NCI-H82 (cell line): ENCODE data around the gene SYT8.
A peak's percentile ranks its signal among the peaks of the same experiment; 100 is the strongest.

Source experiments
- DNase-seq: peaks from one replicate; lab custom pipeline; 2025; lab: John Stamatoyannopoulos, UW

Gene SYT8

GRCh38 chr11:1860108-1860507, 25.3 kb downstream of the SYT8 start:
- DNase-seq = no peak

GRCh38 chr11:1861435-1862411, 26.9 kb downstream of the SYT8 start:
- no peak for DNase-seq

- DNase-seq = no peak
These were observed 28.0 kb downstream of the SYT8 start for GRCh38 chr11:1862588-1863351.

GRCh38 chr11:1863352-1864216, 28.8 kb downstream of the SYT8 start:
- DNase-seq = no peak

GRCh38 chr11:1864231-1864630, 29.4 kb downstream of the SYT8 start:
- DNase-seq = no peak

GRCh38 chr11:1864831-1865665, 30.3 kb downstream of the SYT8 start:
- no peak for DNase-seq

GRCh38 chr11:1866226-1866625, 31.4 kb downstream of the SYT8 start:
- DNase-seq = no peak

- DNase-seq = no peak
These were observed 32.0 kb downstream of the SYT8 start for GRCh38 chr11:1866776-1867175.

GRCh38 chr11:1867381-1867780, 32.6 kb downstream of the SYT8 start:
- DNase-seq = no peak

GRCh38 chr11:1868056-1868635, 33.4 kb downstream of the SYT8 start:
- DNase-seq = no peak

GRCh38 chr11:1868636-1869291, 34.0 kb downstream of the SYT8 start:
- DNase-seq = no peak

- peak; percentile 32 for DNase-seq
These were observed 34.9 kb downstream of the SYT8 start for GRCh38 chr11:1869427-1870325.

- no peak for DNase-seq
These were observed 35.5 kb downstream of the SYT8 start for GRCh38 chr11:1870326-1870696.

GRCh38 chr11:1870721-1871466, 36.1 kb downstream of the SYT8 start:
- DNase-seq = no peak

- DNase-seq = no peak
These were observed 36.7 kb downstream of the SYT8 start for GRCh38 chr11:1871531-1871930.

GRCh38 chr11:1872267-1872985, 37.6 kb downstream of the SYT8 start:
- no peak for DNase-seq

GRCh38 chr11:1873048-1873812, 38.4 kb downstream of the SYT8 start:
- no peak for DNase-seq
